HG02870 (cell line): ENCODE results near the gene MIB2.

Experiments
- ATAC-seq: cut with Tn5 transposase; IDR thresholded peaks from one replicate; pipeline ENCODE4 v1.9.1; 2021; ENCODE audit warnings: mild to moderate bottlenecking, moderate library complexity; ENCODE audit not compliant: unreplicated experiment

Gene MIB2

DNA sequence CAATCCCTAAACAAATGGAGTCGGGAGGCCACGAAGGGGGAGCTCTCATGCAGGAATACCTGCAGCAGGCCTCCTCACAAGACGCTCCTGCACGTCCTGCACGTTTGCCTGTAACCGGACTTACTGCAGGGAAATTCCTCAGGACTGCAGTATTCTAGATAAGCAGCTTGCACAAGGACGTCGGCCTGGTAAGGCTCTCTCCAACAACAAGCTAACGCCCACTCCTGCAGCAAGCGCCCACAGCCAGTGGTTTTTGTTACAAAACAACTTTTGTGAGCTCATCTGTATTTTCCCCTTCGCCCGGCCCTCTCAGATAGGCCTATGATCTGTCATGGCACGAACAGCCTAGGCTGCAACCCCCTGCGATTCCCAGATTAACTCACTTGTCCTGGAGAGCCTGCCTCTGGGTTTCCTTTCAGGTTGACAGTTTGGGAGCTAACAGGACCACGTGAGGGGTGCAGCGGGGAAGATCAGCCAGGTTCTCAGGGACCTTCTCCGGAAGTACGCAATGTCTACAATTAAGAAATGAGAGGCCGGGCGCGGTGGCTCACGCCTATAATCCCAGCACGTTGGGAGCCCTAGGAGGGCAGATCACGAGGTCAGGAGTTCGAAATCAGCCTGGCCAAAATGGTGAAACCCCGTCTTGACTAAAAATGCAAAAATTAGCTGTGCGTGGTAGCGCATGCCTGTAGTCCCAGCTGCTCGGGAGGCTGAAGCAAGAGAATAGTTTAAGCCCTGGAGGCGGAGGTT is 921 bp upstream of the MIB2 start:
- ATAC-seq, result no peak

DNA sequence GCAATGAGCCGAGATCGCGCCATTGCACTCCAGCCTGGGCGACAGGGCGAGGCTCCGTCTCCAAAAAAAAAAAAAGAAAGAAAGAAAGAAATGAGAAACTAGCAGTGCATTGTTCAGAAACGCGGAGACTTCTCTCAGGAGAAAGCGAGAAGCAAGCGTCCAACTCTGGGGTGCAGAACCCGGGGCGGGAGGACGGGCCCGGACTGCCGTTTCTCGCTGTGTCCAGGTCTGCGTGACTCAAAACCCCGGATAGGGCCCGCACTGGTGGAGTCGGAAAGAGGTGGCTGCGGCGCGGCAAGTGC is 395 bp upstream of the MIB2 start:
- no peak for ATAC-seq

DNA sequence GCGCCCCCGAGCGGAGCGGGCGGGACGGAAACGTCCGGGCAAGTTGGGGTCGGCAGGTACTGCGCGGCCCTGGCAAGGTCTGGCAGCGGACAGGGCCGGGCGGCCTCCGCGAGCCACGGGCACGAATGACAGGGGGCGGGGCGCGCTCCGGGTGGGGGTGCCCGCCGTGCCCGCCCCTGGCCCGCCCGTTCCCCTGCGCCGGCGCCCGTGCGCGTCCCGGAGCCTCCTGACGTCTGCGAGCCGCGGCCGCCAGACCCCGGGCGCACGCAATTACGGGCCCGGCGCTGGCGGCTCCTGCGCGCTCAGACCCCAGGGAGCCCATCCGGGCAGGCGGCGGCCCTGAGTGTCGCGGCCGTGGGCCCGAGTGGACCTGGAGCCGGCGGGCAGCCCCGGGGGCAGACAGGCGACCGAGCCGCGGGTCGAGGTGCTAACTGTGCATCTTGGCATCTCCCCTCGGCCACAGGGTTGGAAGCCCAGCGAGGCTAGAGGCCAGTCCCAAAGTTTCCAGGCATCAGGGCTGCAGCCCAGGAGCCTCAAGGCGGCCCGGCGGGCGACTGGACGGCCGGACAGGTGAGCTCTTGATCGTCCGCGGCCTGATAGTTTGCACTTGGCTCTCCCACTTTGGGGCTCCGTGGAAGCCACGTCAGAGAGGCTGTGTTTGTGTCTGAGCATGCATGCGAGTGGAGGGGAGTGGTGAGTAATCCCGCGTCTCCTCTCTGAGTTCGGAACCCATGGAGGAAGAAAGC is 918 bp downstream of the MIB2 start:
- peak; percentile 19 for ATAC-seq

DNA sequence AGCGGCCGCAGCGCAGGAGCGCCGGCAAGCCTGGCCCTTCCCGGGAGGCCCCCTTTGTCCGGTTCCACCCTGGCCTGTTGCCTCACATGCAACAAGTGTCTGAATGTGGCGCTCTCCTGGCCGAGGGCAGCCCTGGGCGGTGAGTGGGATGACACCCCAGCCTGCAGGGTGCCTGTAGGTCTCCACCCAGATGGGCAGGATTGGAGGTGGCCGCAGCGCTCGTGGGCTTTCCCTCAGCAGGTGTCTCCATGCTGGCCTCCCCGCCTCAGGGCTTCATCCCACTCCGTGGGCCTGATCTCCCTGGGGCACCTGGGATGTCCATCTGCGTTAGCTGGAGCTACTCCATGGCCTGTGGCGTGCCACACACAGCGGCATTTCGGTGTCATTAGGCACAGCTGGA is 1.5 kb downstream of the MIB2 start:
- no peak for ATAC-seq

DNA sequence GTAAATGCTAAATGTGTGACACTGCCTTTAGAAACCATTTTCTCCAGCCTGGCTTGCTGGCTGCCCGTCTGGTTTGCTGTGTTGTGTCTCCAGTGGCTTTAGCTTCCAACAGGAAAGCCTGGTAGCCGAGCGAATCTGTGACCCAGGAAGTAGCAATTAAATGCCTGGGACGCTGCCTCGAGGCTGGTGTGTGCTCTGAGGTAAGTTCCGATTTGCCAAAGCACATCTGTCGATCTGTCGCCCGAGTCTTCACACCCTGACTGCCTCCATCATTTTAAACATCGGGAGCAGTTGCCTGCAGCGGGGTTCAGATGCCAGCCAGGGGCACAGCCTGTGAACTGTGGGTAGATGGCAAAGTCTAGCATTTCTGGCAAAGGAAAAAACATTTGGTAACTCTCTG is 2.2 kb downstream of the MIB2 start:
- no peak for ATAC-seq

DNA sequence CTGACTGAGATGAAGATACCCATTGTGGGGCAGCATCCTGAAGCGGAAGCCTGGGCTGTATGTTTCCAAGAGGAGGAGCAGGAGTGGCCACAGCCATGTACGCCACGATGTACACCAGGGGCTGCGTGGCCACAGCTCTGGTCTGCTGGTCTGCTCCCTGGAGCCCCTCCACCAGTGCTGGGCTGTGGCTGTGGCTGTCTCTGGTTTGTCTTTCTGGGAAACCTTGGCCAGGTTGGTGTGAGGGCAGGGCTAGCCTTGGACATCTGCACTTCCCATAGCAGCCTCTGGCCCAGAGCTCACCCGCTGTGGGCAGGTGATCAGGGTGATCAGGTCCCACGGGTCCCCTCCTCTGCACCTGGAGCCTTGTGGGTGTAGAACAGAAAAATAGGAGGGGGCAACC is 2.6 kb downstream of the MIB2 start:
- no peak for ATAC-seq

DNA sequence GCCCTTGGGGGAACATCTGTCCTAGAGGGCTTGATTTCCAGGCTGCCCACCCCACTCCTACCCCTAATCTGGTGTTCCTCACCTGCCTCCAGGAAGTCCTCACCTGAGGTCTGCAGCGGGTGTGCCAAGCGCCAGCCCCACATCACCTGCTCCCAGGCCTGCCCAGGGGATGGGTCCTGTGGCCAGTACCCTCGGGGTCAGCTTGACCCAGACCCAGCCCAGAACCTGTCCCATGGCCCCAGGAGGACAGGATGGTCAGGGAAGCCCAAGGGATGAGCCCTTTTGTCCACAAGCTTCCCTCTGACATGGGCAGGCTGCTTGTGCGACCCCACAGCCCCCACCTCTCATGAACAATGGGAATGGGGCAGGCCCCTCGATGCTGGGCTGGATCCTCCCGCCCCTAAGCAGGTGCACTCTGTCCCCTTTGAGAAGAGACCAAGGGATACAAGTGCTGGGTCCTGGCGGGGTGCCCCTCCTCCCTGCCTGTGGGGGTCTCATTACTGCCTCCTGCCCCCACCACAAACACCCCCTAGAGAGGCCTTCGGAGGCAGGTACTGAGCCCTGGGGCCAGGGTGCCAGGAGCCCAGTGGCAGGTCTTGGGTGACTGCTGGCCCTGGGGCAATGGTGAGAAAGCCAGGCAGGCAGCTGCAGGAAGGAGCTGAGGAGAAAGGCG is 3.2 kb downstream of the MIB2 start:
- no peak for ATAC-seq

DNA sequence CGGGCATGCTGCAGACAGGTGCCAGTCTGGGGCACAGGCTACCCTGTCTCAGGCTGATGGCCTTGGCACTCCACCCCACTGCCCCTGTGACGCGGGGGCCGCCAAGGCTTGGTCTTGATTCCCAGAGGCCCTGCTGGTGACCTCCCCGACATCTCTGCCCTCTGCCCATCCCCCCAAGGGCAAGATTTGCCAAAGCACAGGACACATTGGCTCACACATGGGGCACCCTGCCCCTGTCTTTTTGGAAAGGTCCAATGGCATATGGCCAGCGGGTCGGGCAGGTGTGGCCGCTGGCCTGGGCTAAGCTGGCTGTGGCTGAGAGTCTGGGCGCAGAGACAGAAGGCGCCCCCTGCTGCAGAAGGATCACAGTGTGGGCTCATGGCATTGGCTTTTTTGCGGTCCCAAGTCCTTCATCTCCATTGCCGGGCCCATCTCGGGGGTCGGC is 4.6 kb downstream of the MIB2 start:
- no peak for ATAC-seq

DNA sequence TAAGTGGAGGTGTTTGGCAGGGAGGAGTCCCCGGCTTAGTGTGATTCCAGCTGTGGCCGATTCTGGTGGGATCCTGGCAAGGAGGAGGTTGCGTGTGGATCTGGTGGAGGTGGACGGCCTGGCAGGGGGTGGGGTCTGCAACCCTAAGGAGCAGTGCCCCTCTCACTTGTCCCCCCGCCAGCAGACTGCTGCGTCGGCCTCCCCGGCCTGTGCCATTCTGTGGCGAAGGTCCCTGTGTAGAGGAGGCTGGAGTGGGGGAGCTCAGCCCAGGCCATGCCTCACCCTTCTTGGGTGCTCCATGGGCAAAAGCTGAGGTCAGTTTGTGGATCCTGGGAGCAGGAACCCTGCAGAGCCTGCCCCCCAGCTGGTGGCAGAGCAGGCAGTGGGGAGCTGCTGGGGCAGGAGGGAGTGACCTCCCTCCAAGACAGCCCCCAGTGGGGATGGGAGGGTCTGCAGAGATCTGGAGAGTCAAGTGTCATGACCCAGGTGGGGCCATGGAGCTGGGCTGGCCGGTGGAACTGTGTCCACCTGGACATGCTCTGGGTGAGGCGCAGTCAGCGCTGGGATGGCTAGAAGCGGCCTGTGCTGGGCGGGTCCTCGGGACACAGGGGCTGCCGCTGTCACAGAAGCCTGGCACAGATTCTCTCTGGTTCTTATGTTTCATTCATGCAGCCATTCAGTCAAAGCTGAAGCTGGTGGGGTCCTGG is 5.3 kb downstream of the MIB2 start:
- no peak for ATAC-seq

DNA sequence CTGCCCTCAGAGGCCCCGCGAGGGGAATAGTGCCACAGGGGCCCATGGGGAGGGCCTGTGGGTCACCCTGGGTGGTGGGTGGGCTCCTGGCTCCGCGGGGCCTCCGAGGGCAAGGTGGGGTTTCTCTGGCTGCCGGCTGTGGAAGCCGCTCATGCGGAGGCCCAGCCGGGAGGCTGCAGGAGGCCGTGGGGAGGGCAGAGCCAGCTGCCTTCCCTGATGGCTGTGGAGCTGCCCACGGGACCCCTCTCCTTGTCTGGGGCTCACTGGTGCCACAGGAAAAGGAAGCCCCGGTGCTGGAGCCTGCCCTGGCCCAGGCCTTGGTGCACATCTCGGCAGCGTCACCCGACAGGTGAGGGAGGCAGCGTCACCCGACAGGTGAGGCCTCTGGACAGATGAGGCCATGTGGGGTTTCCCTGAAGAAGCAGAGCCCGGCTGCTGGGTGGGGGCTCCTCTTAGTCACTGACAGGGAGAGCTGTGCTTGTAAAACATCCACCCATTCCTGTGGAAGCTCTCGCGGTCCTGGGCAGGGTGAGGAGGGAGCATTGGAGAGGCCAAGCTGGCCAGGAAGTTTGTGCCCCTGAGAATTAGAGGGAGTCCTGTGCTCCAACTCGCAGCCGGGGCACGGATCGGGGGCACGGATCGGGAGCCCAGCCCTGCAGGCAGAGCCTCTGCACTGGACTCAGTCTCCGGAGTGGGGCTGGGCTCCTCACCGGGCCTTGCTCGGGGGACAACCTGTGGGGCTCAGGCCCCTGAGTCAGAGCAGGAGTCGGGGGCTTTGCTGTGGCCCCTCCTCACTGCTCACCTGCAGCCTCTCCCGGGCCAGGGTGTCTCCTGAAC is 6.1 kb downstream of the MIB2 start:
- ATAC-seq, result no peak

DNA sequence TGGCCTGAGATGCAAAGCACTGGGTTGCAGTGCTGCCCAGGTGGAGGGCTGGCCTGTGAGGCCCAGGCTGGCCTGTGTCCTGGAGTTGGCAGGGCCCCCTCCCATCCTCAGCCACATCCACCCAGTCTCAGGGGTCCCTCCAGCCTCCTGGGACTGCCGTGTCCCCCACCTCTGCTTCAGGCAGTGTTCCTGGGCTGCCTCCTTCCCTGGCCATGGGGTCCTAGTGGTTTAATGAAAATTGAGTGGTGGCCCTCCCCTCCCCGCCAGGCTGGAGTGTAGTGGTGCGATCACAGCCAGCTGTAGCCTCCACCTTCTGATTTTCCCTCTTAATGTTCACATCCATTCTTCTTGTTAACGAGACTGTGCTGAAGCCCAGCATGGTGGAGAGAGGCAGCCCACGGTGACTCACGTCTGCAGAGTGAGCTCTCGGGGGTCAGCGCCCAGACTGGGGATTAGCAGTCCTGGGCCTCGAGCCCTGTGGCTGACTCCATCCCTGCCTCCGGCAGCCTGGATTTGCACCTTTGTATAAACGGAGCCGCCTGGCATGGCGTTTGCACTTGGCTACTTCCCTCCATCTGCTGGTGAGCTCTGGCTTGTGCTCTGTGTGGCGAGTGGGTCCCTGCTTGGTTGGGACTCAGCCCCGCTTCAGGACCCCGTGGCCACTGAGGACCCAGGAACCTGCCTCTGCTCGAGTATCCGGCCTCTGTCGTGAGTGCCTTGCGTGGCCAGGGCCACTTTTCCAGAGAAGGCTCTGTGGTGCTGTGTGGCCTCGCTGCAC is 6.9 kb downstream of the MIB2 start:
- no peak for ATAC-seq

DNA sequence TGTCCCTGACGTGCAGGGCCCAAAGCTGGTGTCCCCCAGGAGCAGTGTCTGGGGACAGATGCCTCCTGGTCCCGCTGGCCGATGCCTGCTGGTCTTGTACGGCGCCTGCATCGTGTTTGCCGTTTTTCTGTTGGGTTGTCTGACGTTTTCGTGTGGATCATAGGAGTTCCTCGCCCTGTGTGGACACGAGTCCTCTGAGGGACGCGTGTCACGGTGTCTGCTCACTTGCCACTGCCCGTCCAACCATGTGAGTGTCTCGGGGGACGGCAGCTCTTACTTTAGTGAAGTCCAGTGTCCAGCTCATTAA is 7.4 kb downstream of the MIB2 start:
- ATAC-seq, result no peak

DNA sequence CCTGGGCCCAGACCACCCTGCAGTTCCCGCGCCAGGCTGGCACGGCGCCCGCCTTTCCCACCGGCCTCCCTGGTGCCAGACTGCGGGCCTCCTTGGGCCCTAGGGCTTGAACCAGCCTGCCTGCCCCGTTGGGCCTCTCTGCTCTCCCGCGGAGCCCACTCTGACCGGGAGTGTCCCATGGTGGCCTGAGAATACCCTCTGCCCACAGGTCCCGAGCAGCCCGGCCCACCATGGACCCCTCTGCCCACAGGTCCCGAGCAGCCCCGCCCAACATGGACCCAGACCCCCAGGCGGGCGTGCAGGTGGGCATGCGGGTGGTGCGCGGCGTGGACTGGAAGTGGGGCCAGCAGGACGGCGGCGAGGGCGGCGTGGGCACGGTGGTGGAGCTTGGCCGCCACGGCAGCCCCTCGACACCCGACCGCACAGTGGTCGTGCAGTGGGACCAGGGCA is 7.9 kb downstream of the MIB2 start:
- no peak for ATAC-seq

DNA sequence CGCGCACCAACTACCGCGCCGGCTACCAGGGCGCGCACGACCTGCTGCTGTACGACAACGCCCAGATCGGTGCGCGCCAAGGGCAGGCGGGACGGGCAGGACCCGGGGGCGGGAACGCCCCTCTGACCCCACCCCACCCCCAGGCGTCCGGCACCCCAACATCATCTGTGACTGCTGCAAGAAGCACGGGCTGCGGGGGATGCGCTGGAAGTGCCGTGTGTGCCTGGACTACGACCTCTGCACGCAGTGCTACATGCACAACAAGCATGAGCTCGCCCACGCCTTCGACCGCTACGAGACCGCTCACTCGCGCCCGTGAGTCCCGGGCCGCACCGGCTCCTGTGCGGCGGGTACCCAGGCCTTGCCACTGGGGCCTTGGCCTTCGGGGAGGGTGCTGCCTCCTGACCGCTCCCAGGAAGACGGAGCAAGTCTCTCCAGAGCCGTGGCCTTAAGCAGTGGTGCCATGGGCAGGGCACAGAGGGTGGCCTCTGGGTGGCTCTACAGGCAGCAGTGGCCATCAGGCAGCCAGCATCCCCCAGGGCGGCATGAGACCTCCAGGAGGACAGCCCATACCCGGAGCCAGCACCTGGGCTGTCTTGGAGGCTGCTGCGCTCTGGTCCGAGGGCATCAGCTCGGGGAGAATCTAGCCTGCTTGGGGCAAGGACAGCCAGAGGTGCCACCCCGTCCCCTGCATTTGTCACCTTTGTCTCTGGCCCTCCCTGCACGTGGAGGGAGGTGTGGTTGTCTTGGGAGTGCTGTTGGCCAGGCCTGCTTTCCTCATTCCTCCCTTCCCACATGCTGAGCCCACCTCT is 8.5 kb downstream of the MIB2 start:
- no peak for ATAC-seq

DNA sequence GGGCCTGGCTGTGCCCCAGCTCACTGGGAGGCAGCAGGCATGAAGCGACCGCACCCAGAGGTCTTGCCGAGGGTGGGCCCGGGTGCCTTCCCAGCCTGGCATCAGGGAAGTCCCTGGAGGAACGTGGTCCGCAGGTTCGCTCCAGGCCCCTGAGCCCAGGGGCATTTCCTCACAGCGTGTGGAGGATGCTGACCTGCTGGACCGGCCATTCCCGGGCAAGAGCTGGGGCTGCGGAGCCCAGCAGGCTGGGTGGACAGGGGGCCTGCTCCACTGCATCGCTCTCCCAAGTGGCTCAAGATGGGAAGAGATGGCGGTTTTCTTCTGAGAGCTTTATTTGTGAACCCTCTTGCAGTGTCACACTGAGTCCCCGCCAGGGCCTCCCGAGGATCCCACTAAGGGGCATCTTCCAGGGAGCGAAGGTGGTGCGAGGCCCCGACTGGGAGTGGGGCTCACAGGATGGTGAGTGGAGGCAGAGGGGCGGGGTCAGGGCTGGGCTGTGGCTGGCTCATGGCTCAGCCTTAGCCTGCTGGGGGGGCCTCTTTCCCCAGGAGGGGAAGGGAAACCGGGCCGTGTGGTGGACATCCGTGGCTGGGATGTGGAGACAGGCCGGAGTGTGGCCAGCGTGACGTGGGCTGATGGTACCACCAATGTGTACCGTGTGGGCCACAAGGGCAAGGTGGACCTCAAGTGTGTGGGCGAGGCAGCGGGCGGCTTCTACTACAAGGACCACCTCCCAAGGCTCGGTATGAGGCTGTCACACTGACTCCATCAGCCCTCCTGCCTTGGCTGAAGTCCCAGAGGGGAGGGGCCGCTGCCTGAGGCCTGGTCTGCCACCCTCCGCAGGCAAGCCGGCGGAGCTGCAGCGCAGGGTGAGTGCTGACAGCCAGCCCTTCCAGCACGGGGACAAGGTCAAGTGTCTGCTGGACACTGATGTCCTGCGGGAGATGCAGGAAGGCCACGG is 9.4 kb downstream of the MIB2 start:
- no peak for ATAC-seq

DNA sequence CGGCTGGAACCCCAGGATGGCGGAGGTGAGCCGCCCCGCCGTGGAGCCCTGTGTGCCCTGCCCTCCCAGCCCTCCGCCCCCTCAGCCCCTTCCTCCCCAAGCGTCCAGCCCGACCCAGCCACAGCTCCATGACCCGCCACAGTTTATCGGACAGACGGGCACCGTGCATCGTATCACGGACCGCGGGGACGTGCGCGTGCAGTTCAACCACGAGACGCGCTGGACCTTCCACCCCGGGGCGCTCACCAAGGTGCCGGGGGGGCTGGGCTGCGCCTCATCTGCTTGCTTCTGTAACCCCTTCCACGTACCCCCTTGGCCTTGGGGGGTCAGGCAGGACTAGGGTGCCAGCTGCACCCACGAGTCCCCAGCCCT is 10.1 kb downstream of the MIB2 start:
- no peak for ATAC-seq

DNA sequence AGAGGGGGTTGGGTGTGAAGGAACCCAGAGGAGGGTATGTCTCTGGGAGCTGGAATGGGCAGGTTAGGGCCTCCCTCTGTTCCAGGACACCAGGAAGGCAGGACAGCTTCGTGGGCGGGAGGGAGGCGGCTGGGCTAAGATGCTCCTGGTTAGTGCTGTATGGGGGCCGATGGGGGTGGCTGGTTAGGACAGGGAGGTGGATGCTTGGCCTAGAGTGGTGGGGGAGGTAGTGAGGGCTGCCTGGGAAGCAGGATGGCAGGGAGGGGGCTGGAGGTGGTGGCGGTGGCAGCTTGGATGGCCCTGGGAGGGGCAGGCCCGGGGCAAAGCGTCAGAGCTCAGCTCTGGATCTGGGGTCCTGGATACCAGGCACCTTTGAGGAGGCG is 10.5 kb downstream of the MIB2 start:
- no peak for ATAC-seq
